ENCODE results near the gene NDUFA8. TPM values are rescaled to one million over a fixed set of nuclear protein-coding genes. Genes with fewer than 3 reads are reported as not detected.

Gene NDUFA8
- total RNA-seq, 4 donors from 2014 or later = 17.3 to 41.3 (median 32.2) TPM

DNA sequence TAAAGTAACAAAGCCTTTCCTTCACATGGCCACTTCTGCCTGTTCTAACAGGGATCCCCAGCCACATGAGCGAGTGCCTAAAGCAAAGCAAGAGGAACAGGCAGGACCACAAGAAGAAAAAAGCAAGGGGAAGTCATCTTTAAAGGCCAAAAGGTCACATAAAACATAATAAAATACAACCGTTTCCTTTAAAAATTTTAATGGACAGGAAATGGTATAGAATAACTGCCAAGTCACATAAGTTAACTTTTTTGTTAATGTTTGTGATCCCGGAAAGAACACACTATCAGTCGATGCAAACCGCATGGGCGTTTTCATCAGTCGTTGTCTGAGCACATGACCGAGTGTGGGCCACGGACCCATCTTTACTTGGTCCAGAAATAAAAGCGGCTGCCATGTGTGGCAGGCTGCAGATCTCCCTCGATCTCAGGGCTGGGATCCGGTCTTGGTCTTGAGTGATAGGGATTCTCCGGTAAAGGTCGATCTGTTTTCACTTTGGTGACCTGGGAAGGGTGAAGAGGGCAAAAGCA is 15.6 kb downstream of the NDUFA8 start:
- H3K27ac ChIP-seq = no peak overlapping the region
- no peak for TF ChIP-seq POLR2A (IDR thresholded peaks at IDR 0.05)
- TF ChIP-seq CTCF (IDR thresholded peaks at IDR 0.05) = no peak

DNA sequence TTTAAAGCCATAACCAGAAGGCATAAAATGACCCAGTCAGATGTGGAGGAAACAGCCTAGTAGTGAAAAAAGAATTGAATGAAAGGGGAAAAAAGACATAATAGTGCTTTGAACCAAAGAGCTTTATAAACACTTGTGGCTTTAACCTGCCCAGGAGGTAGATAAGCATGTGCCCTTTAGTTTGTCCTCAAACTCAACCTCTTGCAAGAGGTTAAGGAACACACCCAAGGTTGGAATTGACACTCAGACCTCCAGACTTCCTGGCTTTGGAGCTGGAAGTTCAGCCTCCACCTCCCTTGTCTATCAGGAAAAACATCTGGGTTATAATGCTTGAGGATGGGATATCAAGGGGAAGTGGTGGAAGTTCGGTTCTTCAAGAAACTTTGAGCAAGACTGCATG is 16.3 kb downstream of the NDUFA8 start:
- peaks cover 0 to 57% (median 0%) of the 10 kb centered on the region in 3 donors for H3K36me3 ChIP-seq
- TF ChIP-seq POLR2A (IDR thresholded peaks at IDR 0.05) = no peak
- no peak for TF ChIP-seq CTCF (IDR thresholded peaks at IDR 0.05)
- no peaks in the 10 kb centered on the region for H3K9me3 ChIP-seq
- H3K27me3 ChIP-seq = no peaks in the 10 kb centered on the region
- H3K4me1 ChIP-seq = no peaks in the 10 kb centered on the region
- no peak overlapping the region for H3K27ac ChIP-seq
- no peak overlapping the region for H3K4me3 ChIP-seq
- no peak for DNase-seq

More for the DNA sequence above, 15.6 kb downstream of the NDUFA8 start:
- H3K4me1 ChIP-seq = no peaks in the 10 kb centered on the region
- H3K36me3 ChIP-seq = peaks cover 0 to 60% (median 0%) of the 10 kb centered on the region in 3 donors
- DNase-seq = no peak
- H3K9me3 ChIP-seq = no peaks in the 10 kb centered on the region
- H3K27me3 ChIP-seq = no peaks in the 10 kb centered on the region
- no peak overlapping the region for H3K4me3 ChIP-seq

GRCh38 chr9:122141671-122142070 is 17.9 kb downstream of the NDUFA8 start:
- H3K36me3 ChIP-seq = peaks cover 0 to 40% (median 0%) of the 10 kb centered on the region in 3 donors
- H3K27ac ChIP-seq = no peak overlapping the region
- no peak for DNase-seq

DNA sequence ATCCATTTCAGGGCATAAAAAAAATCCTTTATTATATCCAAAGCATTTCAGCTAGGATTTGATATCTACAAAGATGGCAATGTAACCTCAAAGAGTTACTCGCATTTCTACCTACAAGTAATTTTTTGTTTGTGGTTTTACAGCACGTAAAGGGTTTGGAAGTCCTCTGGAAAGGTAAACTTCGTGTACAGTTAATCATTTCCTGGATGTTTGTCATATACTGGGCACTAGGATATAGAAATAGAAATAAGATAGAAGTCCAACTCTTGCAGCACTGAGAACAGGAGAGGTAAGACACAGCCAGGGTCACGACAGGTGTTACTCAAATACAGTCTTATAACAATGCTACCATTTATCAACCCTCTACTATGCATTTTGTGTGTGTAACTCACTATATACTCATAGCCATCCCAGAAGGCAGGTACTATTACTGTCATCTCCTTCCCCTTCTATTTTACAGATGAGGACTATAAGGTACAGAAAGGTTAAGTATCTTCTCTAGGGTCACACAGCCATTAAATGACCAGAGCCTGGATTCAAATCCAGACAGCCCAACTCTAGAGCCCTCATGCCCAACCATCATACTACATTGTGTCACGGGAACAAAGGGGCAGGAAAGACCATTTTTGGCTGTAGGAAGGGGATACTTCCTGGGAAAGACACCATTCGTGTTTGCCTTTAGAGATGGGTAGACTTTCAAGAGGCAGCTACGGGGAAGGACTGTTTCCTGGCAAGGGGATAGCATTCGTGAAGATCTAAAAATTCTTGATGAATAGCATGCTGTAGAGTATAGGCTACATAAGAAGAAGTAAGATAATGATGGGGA is 19.0 kb downstream of the NDUFA8 start:
- no peak overlapping the region for H3K27ac ChIP-seq
- no peak overlapping the region for H3K4me3 ChIP-seq
- no peaks in the 10 kb centered on the region for H3K27me3 ChIP-seq
- peaks cover 0 to 29% (median 0%) of the 10 kb centered on the region in 3 donors for H3K36me3 ChIP-seq
- H3K9me3 ChIP-seq = no peaks in the 10 kb centered on the region
- no peak for DNase-seq
- no peak for TF ChIP-seq CTCF (IDR thresholded peaks at IDR 0.05)
- no peak for TF ChIP-seq POLR2A (IDR thresholded peaks at IDR 0.05)
- no peaks in the 10 kb centered on the region for H3K4me1 ChIP-seq

More at GRCh38 chr9:122141671-122142070, 17.9 kb downstream of the NDUFA8 start:
- Histone ChIP-seq H3K27me3 (no peaks in the 10 kb centered on the region), H3K4me3 (no peak overlapping the region), H3K4me1 (no peaks in the 10 kb centered on the region), H3K9me3 (no peaks in the 10 kb centered on the region)
- TF ChIP-seq CTCF (IDR thresholded peaks at IDR 0.05) (no peak), POLR2A (IDR thresholded peaks at IDR 0.05) (no peak)

DNA sequence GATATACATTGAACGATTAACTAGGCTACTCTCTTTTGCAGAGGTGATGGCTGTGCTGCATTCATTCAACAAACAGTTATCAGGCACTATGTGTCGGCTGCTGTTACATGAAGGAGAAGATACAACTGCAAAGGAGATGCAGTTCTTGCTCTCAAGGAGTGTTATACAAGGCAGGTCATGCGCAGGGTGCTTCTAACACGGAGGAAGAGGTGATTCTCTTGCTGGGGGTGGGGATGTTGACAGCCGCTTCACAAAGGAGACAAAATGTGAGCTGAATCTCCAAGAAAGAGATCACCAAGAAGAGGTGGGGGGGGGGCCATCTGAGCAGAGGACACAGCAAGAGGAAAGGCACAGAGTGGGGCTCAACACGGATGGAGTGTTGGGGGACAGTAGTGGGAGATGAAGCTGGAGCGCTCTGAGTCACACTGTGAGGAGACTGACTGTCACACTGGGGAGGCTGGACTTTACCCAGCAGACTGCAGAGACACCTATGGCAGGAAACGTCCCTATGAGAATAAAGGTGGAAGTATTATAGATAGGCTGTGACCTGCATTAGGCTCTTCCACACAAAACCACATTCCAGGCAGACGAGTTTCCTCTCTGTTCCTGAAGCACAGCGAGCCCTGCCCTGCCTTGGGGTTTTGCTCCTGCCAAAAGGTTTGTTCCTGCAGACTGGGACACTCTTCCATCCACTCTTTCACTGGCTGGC is 20.9 kb downstream of the NDUFA8 start:
- TF ChIP-seq POLR2A (IDR thresholded peaks at IDR 0.05) = no peak
- TF ChIP-seq CTCF (IDR thresholded peaks at IDR 0.05) = no peak
- H3K4me1 ChIP-seq = no peaks in the 10 kb centered on the region
- no peaks in the 10 kb centered on the region for H3K9me3 ChIP-seq
- peaks cover 0 to 11% (median 0%) of the 10 kb centered on the region in 3 donors for H3K36me3 ChIP-seq
- H3K27ac ChIP-seq = no peak overlapping the region
- no peaks in the 10 kb centered on the region for H3K27me3 ChIP-seq
- no peak for DNase-seq
- no peak overlapping the region for H3K4me3 ChIP-seq
